Measurements from ENCODE around the gene BUD23.
"Not testable (repeated sequence)": the region's sequence is repeated elsewhere in the genome, so short reads cannot be mapped to it uniquely, and the experiment has no call there.

The BUD23 gene

GRCh38 chr7:73698410-73698809 lies 15.0 kb downstream of the BUD23 start:
- Histone ChIP-seq H3K27ac (no peak overlapping the region), H3K4me3 (no peak overlapping the region)

DNA sequence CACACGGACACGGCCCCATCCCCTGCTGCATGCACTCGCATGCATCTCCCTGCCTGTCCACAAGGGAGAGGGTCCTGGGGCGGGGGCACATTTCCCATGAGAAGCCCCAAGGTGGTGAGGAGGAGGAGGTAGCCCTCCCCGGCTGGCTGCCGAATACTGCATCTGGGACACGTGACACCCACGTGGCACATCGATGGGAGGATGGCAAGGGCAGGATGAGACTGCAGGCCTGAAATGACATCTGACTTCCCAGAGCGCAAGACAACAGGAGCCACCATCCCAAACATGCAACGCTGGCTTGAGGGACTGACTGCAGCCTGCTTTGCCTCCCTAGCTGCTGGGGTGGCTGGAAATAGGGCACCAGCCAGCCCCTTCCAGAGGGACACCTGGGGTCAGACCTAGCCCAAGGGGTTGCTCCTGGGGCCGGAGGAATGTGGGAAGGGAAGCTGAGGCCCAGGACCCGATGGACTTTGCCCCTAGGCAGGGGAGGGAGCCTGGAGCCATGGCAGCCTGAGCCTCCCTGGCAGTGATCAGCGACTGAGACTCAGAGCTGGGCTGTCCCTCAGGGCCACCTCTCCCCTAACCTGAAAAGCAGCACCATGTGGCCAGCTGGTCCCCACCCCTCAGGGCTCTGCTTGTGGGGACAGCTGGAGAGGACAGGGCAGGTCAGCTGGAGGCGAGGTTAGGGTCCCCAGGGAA lies 16.1 kb downstream of the BUD23 start:
- no peak overlapping the region for H3K27ac ChIP-seq

GRCh38 chr7:73700069-73700423 lies 16.6 kb downstream of the BUD23 start:
- Histone ChIP-seq H3K4me3 (no peak overlapping the region), H3K27ac (no peak overlapping the region)

More for the DNA sequence above, 16.1 kb downstream of the BUD23 start:
- no peak overlapping the region for H3K4me3 ChIP-seq

DNA sequence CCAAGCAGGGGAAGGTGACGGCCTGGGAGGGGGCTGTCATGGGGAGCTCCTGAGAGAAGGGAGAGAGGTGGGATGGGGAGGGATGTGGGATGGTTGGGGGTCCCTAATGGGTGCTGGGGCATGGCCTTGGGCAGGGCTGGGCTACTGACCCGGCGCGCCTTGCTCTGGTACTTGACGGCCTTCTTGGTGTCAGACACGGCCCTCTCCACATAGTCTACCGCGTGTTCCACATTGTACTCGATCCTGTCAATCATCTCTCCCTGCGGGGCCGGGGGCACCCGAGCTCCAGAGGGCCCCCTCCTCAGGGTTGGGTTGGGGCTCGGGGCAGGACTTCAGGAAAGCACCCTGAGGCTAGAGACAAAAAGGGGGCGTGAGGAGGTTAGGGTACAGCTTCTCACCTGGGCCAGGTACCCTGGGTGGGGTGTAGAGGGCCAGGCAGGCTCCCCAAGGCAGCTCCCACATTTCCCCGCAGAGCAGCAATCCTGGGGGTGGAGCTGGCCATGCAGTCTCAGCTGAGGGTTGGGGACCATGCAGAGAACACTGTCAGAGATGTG lies 17.3 kb downstream of the BUD23 start:
- Histone ChIP-seq H3K27ac (no peak overlapping the region), H3K4me3 (no peak overlapping the region)

DNA sequence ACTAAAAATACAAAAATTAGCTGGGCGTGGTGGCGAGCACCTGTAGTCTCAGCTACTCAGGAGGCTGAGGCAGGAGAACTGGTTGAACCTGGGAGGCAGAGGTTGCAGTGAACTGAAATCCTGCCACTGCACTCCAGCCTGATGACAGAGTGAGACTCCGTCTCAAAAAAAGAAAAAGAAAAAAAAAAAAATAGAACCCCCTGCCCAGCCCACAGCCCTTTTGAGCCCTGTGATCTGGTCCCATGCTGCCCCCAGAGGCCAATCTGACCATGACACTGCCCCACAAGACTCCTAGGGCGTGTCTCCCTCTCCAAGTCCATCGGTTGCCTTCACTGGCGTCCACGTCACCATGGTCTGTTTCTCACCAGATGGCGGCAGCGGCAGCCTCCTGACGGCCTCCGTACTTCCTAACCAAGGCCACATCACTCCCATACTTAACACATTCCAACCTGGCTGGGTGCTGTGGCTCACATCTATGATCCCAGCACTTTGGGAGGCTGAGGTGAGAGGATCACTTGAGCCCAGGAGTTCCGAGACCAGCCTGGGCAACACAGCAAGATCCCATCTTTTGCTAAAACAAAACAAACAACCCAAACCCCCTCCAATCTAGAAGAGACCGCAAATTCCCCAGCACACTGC lies 18.1 kb downstream of the BUD23 start:
- no peak overlapping the region for H3K27ac ChIP-seq
- H3K4me3 ChIP-seq: no peak overlapping the region

GRCh38 chr7:73702226-73702625 lies 18.8 kb downstream of the BUD23 start:
- Histone ChIP-seq H3K4me3 (no peak overlapping the region), H3K27ac (no peak overlapping the region)

DNA sequence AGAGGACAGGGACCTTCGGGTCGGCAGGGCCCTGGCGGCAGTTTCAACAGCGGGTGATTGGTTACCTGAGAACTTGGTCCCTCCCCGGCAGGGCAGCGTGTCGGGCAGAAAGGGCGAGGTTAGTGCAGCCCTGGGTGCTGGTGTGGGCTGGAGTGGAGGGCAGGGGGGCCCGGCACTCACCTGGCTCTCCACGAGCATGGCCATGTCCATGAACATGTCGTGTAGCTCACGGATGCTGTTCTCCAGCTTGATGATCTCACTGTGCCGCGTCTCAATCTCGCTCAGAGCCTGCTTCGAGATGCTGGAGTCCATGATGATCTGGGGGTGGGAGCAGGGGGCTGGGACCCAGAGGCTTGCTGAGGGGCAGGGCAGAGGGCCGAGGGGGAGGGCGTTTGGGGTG lies 19.3 kb downstream of the BUD23 start:
- H3K27ac ChIP-seq: no peak overlapping the region
- no peak overlapping the region for H3K4me3 ChIP-seq

GRCh38 chr7:73703225-73703624 lies 19.8 kb downstream of the BUD23 start:
- Histone ChIP-seq H3K4me3 (no peak overlapping the region), H3K27ac (peak overlapping the region in 1 of 21 experiments; percentile 25)

DNA sequence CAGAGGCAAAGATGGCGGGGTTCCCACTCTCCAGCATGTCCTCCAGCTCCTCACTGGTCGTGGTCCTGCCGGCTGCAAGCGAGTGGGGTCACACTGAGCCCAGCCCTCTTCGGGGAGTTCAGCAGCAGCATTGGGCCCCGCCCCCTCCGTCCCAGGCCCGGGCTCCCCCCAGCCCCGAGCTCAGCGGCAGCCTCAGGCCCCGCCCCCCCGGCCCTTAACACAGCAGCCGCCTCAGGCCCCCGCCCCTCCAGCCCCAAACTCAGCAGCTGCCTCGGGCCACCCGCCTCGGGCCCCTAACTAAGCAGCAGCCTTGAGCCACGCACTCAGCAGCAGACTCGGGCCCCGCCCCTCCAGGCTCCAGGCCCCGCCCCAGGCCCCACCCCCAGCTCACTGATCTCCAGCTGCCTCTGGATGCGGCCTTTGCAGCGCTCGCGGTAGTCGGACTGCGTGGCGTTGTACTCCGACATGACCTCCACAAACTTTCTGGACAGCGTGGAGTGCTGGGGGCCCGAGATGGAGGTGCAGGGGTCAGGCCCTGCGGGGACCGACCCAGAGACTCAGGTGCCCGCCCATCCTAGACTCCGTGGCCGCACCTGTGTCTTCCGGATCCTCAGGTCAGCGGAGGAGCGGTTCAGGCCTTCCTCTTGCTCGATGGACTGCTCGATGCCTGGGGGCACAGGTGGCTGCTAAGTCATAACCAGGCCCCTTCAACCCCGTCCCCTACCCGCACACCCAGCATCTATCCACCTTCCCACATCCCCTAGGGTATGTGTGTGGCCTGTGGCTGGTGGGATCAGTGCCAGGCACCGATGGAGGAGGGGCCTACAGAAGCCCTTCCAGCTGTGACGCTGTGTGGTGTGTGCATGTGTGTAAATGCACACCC lies 20.6 kb downstream of the BUD23 start:
- Histone ChIP-seq H3K4me3 (no peak overlapping the region), H3K27ac (peak overlapping the region in 2 of 21 experiments; percentile 25 to 41)

DNA sequence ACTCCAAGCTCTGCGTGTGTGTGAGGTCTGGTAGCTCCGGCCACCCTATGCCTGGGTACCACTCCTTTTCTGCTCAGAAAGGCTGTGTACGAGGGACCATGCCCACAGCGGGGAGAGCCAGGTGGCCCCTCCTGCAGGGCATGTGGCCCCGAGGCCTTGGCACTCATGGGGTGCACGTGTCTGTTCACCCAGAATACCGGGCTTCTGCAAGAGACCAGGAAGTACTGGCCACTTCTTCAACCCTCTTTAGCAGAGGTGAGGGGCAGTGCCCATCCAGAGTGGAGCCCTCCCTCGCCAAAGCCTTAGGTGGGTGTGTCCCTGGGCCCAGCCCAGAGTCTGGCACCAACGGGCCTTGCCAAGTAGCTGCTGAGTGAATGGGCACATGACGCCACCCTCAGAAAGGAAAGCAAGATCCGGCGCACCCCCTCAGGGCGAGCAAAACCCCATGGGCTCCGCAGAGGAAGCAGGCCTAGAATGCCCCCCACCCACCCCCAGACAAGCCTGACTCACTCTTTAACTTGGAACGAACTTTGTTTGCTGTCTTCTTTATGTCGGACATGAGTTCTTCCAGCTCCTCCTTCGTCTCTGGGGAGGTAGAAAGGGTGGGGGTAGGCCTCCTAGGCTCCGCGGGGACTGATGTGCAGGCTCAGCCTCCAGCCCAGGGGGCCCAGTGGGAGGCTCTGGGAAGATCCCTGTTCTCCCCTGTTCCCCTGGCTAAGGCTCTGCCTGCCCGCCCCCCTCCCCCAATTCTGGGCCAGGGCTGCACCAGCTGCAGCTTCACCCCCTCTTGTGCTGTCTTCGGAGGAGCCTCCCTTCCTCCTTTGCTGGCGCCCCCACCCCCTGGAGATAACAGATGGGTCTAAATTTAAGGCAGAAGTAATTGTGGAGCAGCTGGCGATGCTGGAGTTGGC lies 21.5 kb downstream of the BUD23 start:
- Histone ChIP-seq H3K27ac (peak overlapping the region in 2 of 21 experiments; percentile 41 to 53), H3K4me3 (no peak overlapping the region)

GRCh38 chr7:73705551-73705920 lies 22.1 kb downstream of the BUD23 start:
- H3K27ac ChIP-seq: peak overlapping the region in 2 of 21 experiments; percentile 41 to 53
- no peak overlapping the region for H3K4me3 ChIP-seq

GRCh38 chr7:73706126-73707044 lies 23.0 kb downstream of the BUD23 start:
- Histone ChIP-seq H3K4me3 (no peak overlapping the region), H3K27ac (peak overlapping the region in 1 of 21 experiments; percentile 53)

GRCh38 chr7:73707045-73707631 lies 23.7 kb downstream of the BUD23 start:
- Histone ChIP-seq H3K4me3 (no peak overlapping the region), H3K27ac (no peak overlapping the region)

DNA sequence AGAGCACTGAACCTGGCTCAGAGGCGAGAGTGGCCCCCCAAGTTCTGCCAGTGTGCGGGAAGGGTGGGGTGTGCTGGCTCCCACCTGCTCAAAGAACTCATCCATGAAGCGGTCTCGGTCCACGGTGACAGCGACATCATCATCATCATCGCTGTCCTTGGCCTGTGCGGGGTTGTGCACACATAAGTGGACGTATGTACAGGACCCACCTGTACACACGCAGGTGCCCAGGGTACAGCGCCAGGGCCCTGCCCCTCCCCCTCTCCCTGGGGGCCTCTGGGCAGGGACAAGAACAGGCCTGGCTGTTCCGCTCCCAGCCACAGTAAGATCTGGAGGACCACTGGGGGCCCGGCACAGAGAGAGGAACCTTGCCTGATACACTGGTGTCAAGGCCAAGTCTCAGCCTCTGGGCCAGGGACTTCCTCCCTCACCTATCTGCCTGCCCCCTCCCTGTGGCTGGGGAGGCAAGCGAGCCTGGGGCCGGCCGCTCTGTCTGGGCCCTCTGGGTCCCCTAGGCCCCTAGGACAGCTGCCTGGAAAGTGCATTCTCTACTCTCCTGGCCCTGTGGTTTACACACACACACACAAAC lies 25.7 kb downstream of the BUD23 start:
- no peak overlapping the region for H3K27ac ChIP-seq
- H3K4me3 ChIP-seq: no peak overlapping the region

DNA sequence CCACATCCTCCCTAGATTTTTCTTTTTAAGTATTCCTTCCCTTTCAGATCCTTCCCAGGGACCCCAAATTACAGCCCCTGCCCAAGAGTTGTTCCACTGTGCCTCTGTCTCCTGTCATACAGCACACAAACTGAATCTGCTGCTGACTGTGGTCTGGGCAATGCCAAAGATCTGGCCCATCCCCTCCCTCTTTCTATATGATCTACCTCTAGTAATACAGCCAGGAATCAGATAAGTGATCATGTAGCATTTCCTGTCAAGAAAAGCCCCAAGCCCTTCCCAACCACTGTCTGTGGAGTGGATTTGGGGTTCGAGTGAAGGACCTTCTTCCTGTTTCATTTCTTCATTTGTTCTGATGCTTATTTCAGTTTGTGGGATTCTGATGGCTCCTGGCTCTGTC lies 29.4 kb downstream of the BUD23 start:
- H3K4me3 ChIP-seq: no peak overlapping the region
- H3K27ac ChIP-seq: no peak overlapping the region

GRCh38 chr7:73713319-73713718 lies 29.9 kb downstream of the BUD23 start:
- not testable (repeated sequence) for H3K4me3 ChIP-seq, H3K27ac ChIP-seq

DNA sequence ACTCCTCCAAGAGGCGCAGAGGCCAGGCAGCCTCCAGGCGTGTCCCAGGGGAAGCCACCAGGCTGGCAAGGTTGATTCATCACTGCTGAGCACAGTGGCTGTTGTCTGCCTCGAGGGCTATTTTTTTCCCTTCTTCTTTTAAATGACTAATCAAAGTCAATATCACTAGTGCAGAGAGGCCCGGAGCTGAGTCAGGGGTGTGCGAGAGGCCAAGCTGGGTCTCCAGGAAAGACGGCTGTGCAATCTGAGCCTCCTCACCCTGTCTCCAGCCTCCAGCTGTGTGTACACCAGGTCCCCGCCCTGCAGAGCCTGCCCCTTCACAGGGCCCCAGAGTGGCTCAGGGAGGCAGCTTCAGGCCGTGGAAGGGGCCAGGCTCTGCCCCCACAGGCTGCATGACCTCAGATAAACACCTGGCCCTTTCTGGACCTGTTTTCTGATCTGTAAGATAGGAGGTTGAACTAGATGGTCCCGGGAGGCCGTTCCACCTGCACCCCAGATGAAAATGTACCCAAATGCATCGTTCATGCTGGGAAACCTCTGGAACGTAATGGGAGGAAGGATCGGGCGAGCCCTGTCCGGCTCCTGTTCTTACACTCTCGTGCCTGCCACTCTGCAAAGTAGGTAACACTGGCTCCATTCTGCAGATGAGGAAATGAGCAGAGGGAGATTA lies 32.4 kb downstream of the BUD23 start:
- no peak overlapping the region for H3K4me3 ChIP-seq
- H3K27ac ChIP-seq: no peak overlapping the region
